SH-SY5Y (cell line): ENCODE results near the gene LEAP2.

Experiments
- GATA2 ChIP-seq: IDR thresholded peaks from 2 replicates; pipeline ENCODE4 v1.6.1; 2011; ENCODE audit warnings: mild to moderate bottlenecking, low read depth, low read length
- GATA3 ChIP-seq: IDR thresholded peaks from 2 replicates; pipeline ENCODE4 v1.6.1; 2011; ENCODE audit warnings: low read depth, mild to moderate bottlenecking, low read length, moderate library complexity

GRCh38 chr5:132876020-132876759 is 2.7 kb downstream of the LEAP2 start:
- TF ChIP-seq GATA2 (no peak), GATA3 (no peak)
